ENCODE measurements around the gene FAM187B. TPM values are rescaled to one million over a fixed set of nuclear protein-coding genes. Genes with fewer than 3 reads are reported as not detected.
"Not testable (repeated sequence)": the region's sequence is repeated elsewhere in the genome, so short reads cannot be mapped to it uniquely, and the experiment has no call there.

Gene FAM187B
- total RNA-seq, 4 donors from 2014 or later = not detected

DNA sequence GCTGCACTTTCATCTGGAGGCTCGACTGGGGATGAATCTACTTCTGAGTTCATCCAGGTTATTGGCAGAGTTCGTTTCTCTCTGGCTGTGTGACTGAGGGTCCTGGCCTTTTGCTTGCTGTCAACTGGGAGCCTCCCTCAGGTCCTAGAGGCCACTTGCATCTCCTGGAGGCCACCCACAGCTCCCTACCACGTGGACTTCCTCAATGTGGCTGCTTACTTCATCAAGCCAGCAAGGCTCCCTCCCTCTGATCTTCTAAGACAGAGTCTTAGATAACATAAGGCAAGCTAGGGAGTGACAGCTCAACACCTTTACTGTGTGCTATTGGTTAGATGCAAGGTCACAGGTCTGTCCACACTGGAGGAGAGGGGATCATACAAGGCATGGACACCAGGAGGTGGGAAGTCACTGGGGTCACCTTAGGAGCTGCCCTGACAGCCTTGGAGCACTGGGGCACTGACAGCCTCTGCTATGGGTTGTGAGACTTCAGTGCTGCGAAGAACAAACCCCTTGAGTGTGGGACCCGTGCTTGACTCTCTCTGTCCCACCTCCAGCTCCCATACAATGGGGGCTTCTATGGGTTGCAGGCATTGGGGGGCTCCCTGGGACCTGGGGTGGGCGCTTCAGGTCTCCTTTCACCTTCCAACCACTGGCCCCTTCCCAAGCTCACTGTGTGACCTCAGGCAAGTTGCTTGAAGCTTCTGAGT is 5.3 kb downstream of the FAM187B start:
- Histone ChIP-seq H3K9me3 (no peaks in the 10 kb centered on the region), H3K4me3 (no peak overlapping the region), H3K27me3 (peaks cover 2 to 9% (median 5%) of the 10 kb centered on the region in 3 donors), H3K4me1 (no peaks in the 10 kb centered on the region), H3K36me3 (no peaks in the 10 kb centered on the region), H3K27ac (no peak overlapping the region)
- DNase-seq = no peak
- ATAC-seq = no peak
- intact Hi-C loops (cut with DNase I; ENCODE audit: low total_unique reads) (no loop called here), in situ Hi-C loops (cut with MboI; ENCODE audit: low sequenced_read_pairs in 4 of 4) (no loop called here)
- TF ChIP-seq POLR2A (IDR thresholded peaks at IDR 0.05) = no peak
- TF ChIP-seq, protein P1, sequence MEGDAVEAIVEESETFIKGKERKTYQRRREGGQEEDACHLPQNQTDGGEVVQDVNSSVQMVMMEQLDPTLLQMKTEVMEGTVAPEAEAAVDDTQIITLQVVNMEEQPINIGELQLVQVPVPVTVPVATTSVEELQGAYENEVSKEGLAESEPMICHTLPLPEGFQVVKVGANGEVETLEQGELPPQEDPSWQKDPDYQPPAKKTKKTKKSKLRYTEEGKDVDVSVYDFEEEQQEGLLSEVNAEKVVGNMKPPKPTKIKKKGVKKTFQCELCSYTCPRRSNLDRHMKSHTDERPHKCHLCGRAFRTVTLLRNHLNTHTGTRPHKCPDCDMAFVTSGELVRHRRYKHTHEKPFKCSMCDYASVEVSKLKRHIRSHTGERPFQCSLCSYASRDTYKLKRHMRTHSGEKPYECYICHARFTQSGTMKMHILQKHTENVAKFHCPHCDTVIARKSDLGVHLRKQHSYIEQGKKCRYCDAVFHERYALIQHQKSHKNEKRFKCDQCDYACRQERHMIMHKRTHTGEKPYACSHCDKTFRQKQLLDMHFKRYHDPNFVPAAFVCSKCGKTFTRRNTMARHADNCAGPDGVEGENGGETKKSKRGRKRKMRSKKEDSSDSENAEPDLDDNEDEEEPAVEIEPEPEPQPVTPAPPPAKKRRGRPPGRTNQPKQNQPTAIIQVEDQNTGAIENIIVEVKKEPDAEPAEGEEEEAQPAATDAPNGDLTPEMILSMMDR (IDR thresholded peaks at IDR 0.05 in 4 of 5, conservative IDR thresholded peaks at IDR 0.05 in 1 of 5) = no peak

DNA sequence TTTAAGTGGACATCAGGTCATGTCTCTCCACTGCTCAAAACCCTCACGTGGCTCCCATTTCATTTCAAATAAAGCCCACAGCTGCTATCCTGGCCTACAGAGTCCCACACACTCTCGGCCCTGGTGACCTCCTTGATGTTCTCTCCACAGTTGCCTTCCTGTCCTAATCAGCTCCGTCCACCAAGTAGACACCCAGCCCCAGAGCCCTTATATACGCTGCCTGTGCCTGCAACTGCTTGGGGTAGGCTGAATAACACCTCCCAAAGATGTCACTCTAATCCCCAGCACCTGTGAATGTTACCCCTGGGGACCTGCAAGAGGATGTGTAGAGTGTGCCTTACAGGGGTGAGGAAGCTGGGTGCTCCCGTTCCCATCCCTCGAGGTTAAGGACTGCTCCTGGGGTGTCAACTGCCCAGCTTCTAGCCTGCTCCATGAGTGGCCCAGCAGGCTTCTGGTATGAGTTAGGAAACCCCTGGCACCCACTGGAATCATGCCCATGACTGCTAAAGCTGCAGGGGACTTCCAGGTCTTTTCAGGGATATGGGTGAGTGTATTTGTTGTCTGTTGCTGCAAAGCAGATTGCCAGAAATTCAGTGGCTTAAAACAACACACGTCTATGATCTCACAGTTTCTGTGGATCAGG is 6.0 kb downstream of the FAM187B start:
- no peak for DNase-seq
- no peak overlapping the region for H3K27ac ChIP-seq
- H3K27me3 ChIP-seq = peaks cover 2 to 9% (median 5%) of the 10 kb centered on the region in 3 donors
- in situ Hi-C loops (cut with MboI; ENCODE audit: low sequenced_read_pairs in 4 of 4) = no loop called here
- H3K9me3 ChIP-seq = no peaks in the 10 kb centered on the region
- no peaks in the 10 kb centered on the region for H3K4me1 ChIP-seq
- H3K4me3 ChIP-seq = no peak overlapping the region
- H3K36me3 ChIP-seq = no peaks in the 10 kb centered on the region
- ATAC-seq = no peak
- intact Hi-C loops (cut with DNase I; ENCODE audit: low total_unique reads) = no loop called here
- TF ChIP-seq, protein P1 (IDR thresholded peaks at IDR 0.05 in 4 of 5, conservative IDR thresholded peaks at IDR 0.05 in 1 of 5) = no peak
- TF ChIP-seq POLR2A (IDR thresholded peaks at IDR 0.05) = no peak

DNA sequence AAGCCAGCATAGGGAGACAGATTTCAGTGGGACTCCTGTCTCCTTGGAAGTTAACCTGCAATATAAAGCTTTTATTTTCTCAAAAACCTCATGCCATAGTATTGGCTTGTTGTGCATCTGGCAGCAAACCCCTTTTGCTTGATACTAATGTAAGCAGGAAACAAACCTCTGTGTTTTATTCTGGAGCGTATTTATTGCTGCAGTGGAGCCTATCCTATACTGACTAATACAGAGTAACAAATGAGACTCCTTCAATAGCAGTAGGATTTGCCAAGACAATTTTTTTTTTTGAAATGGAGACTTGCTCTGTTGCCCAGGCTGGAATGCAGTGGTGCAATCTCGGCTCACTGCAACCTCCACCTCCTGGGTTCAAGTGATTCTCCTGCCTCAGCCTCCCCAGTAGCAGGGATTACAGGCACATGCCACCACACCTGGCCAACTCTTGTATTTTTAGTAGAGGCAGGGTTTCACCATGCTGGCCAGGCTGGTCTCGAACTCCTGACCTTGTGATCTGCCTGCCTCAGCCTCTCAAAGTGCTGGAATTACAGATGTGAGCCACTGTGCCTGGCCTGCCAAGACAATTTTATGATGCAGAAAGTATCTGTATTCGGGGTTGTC is 7.5 kb downstream of the FAM187B start:
- H3K4me1 ChIP-seq; H3K27me3 ChIP-seq; H3K36me3 ChIP-seq; ATAC-seq; H3K4me3 ChIP-seq; intact Hi-C loops (cut with DNase I; ENCODE audit: low total_unique reads); H3K27ac ChIP-seq; in situ Hi-C loops (cut with MboI; ENCODE audit: low sequenced_read_pairs in 4 of 4); DNase-seq; H3K9me3 ChIP-seq: not testable (repeated sequence)

DNA sequence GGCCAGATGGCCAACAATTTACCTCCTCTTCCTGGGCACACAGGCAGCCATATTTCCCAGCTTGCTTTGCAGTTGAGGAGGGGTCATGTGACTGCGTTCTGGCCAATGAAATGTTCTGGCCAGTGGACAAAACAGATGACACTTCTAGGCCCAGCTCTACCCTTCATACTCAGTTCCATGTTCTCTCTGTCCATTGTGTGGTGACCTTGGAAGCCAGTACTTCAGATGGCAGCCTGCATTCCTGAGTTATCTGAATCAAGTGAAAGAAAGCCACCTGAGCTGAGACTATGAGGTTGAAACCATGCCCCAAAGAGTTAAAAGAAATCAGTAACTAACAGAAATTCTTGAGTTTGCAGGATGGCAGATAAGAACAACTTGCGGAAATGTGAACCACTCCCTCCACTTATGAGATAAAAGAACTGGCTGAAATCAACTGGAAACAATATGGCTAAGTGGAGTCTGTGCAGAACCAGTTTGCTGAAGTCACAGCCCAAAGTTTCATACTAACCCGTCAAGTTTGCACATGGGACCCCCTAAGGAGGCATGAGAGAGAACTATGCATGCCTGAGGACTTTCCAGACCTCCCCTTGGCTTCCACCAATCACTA is 8.1 kb downstream of the FAM187B start:
- H3K4me3 ChIP-seq = peak overlapping the region in 1 of 4 donors; percentile 6
- ATAC-seq = no peak
- intact Hi-C loops (cut with DNase I; ENCODE audit: low total_unique reads) = no loop called here
- no peaks in the 10 kb centered on the region for H3K36me3 ChIP-seq
- H3K27ac ChIP-seq = no peak overlapping the region
- DNase-seq = no peak
- peaks cover 0 to 5% (median 0%) of the 10 kb centered on the region in 3 donors for H3K27me3 ChIP-seq
- no peaks in the 10 kb centered on the region for H3K4me1 ChIP-seq
- in situ Hi-C loops (cut with MboI; ENCODE audit: low sequenced_read_pairs in 4 of 4) = no loop called here
- no peaks in the 10 kb centered on the region for H3K9me3 ChIP-seq
- TF ChIP-seq POLR2A (IDR thresholded peaks at IDR 0.05) = no peak
- TF ChIP-seq, protein P1 (IDR thresholded peaks at IDR 0.05 in 4 of 5, conservative IDR thresholded peaks at IDR 0.05 in 1 of 5) = no peak

DNA sequence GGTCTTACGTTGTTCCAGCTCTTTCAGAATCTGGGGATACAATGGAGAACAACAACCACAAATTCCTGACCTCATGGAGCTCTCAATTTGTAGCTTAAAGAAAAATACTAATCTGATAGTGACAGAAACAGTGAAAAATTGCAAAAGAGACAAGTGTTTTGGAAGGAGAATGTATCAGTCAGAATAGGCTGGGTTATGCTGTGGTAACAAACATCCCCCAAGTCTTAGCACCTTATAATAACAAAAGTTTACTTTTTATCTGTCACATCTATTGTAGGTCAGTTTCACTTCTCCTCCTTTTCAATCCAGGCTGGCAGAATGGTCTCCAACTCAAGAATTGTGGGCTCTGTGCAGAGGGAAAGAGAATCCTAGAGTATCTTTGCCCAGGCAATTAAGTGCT is 9.5 kb downstream of the FAM187B start:
- DNase-seq (no peak), ATAC-seq (no peak)
- H3K27ac ChIP-seq = no peak overlapping the region
- H3K9me3 ChIP-seq = no peaks in the 10 kb centered on the region
- no peak overlapping the region for H3K4me3 ChIP-seq
- in situ Hi-C loops (cut with MboI; ENCODE audit: low sequenced_read_pairs in 4 of 4) = no loop called here
- peaks cover 5 to 10% of the 10 kb centered on the region in 2 donors for H3K4me1 ChIP-seq
- TF ChIP-seq, protein P1 (IDR thresholded peaks at IDR 0.05 in 4 of 5, conservative IDR thresholded peaks at IDR 0.05 in 1 of 5) = no peak
- intact Hi-C loops (cut with DNase I; ENCODE audit: low total_unique reads) = no loop called here
- no peaks in the 10 kb centered on the region for H3K36me3 ChIP-seq
- peaks cover 0 to 5% (median 0%) of the 10 kb centered on the region in 3 donors for H3K27me3 ChIP-seq
